GM18519 (cell line): Measurements from ENCODE around the gene ZNF221.
"Not testable (repeated sequence)": the region's sequence is repeated elsewhere in the genome, so short reads cannot be mapped to it uniquely, and the experiment has no call there.

Source experiments
- ATAC-seq: cut with Tn5 transposase; IDR thresholded peaks from one replicate; pipeline ENCODE4 v1.9.1; 2021; ENCODE audit warnings: mild to moderate bottlenecking, moderate library complexity; ENCODE audit not compliant: unreplicated experiment, low FRiP score

The ZNF221 gene

GRCh38 chr19:43950834-43951645 lies at the start of gene ZNF221:
Gene ZNF221, plus strand, starts transcription at chr19:43951228. Its CDS starts 11,499 bp downstream, at chr19:43962727.
- peak; percentile 53 for ATAC-seq

- ATAC-seq: no peak
Observed at GRCh38 chr19:43901395-43902390, 49.3 kb upstream of the ZNF221 start.

GRCh38 chr19:43902399-43902798 lies 48.6 kb upstream of the ZNF221 start:
- ATAC-seq: no peak

GRCh38 chr19:43905897-43906296 lies 45.1 kb upstream of the ZNF221 start:
- ATAC-seq: no peak

GRCh38 chr19:43906774-43907173 lies 44.3 kb upstream of the ZNF221 start:
- no peak for ATAC-seq

- ATAC-seq: no peak
Observed at GRCh38 chr19:43908659-43909058, 42.4 kb upstream of the ZNF221 start.

- ATAC-seq: no peak
Observed at GRCh38 chr19:43910884-43911283, 40.1 kb upstream of the ZNF221 start.

- ATAC-seq: no peak
Observed at GRCh38 chr19:43913383-43913782, 37.6 kb upstream of the ZNF221 start.

- no peak for ATAC-seq
Observed at GRCh38 chr19:43914051-43914450, 37.0 kb upstream of the ZNF221 start.

- no peak for ATAC-seq
Observed at GRCh38 chr19:43923875-43924274, 27.2 kb upstream of the ZNF221 start.

GRCh38 chr19:43928820-43929219 lies 22.2 kb upstream of the ZNF221 start:
- ATAC-seq: no peak

- no peak for ATAC-seq
Observed at GRCh38 chr19:43934055-43934984, 16.7 kb upstream of the ZNF221 start.

- peak; percentile 79 for ATAC-seq
Observed at GRCh38 chr19:43934985-43935708, 15.9 kb upstream of the ZNF221 start, which contains the start of gene ZNF45. Gene ZNF45, minus strand, starts transcription at chr19:43935282. Its CDS starts 13,097 bp downstream, at chr19:43922185.

- ATAC-seq: no peak
Observed at GRCh38 chr19:43936188-43936587, 14.8 kb upstream of the ZNF221 start.

GRCh38 chr19:43939557-43940260 lies 11.3 kb upstream of the ZNF221 start:
- no peak for ATAC-seq

- ATAC-seq: no peak
Observed at GRCh38 chr19:43940719-43941118, 10.3 kb upstream of the ZNF221 start.

- ATAC-seq: no peak
Observed at GRCh38 chr19:43941209-43941608, 9.8 kb upstream of the ZNF221 start.

GRCh38 chr19:43947412-43947811 lies 3.6 kb upstream of the ZNF221 start:
- ATAC-seq: not testable (repeated sequence)

GRCh38 chr19:43949803-43950202 lies 1.2 kb upstream of the ZNF221 start:
- ATAC-seq: not testable (repeated sequence)
